ENCODE measurements around the gene MDN1.

MDN1 gene

DNA sequence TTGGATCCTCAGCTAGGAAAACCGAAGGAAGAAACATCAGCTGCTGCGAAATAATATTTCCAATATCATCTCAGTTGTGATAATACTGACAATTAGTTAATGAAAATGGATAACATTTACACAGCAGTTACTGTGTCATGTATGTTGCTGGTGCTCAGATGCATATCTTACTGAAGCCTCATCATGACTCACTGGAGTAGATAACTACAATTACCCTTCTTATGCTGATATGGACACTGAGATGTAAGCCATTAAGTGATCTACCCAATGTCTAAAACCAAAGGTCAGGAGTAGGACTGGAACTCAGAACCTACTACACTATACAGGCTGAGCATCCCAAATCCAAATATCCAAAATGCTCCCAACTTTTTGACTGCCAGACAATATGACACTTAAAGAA lies 126.4 kb downstream of the MDN1 start:
- no peak for DNase-seq (ENCODE audit: low spot score)

DNA sequence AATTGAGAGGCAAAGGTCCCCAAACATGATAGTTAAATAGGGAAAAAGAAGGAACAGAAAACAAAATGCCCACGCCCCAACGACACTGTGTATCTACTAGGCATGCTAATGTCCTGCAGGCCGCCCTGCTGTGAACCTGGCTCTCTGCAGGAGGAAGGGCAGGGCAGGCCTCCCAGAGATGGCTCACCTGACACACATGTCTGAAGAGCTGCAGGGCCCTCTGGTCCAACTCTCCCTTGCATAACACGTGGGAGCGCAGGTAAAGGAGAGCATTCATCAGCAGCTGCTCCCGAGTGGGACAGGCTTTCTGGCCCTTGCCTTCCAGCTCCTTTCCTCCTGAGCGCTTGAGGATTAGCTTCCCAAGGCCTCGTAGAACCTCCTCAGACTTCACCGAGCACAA lies 127.3 kb downstream of the MDN1 start:
- no peak for DNase-seq (ENCODE audit: low spot score)

DNA sequence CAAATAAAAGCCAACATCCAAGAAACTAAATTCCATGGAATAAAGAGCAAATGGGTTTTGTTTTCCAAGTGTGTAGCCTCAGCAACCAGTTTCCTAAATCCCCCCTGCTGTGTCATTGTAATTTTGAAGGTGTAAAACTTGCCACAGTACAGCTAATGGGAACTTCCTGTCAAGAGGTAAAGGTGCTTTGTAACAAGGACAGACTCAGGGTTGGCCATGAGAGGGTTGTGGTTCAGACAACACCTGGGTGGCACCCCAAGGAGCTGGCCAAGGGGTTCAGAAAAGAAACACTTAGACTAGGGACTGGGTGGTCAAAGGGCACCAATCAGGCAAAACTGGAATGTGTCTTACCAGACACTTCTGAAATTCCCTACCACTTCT lies 128.7 kb downstream of the MDN1 start:
- no peak for DNase-seq (ENCODE audit: low spot score)

DNA sequence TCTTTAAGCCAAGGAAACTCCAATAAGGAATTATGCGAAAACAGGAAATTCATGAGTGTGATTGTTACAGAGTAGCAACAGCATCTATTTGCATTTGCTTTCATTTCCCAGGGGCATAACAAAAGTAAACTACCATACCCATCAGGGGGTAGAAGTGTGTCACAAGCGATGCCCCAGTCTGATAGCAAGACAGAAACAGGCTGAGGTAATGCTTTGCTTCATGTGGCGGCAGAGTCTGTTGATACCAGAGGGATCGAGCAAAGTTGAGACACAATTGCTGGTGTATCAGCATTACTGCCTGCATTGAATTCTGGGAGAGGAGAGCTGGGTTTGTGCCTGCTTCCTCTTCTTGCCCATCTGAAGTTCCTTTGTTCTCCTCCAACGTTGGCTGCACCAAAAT lies 129.9 kb downstream of the MDN1 start:
- DNase-seq (ENCODE audit: low spot score), result no peak

DNA sequence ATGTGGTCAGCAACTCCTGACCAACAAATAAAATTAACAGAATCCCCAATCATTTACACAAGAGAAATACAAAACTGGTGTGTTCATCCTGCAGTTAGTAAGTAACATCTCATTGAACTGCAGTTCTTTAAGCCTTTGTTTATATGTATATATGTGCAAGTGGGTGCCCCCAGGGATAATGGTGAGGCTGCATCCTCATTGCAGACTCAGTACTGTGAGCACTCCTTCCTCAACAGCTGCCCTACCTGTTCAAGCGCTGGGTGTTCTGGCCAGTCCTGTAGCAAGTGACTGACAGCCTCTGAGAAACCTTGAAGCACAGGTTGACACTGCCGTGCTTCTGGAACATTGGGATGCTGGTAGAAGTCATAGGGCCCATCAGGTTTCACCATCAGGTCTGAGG lies 131.3 kb downstream of the MDN1 start:
- no peak for DNase-seq (ENCODE audit: low spot score)

DNA sequence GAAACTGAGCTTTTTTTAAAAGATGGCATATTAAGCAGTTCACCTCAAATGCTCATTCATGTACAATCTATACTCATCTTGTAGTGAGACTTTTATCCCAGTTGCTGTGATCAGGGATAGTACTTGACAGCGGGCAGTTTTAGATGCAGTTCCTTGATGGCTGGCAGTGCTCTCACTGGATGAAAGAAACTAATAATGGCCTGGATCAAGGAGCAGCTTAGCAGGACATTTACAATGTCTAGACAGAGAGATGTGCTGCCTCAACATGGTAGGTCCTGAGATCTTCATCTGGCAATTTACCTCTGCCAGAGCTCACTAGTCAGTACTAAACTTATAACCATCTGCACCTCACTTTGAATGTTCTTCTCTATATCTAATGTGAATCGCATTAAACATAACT lies 134.3 kb downstream of the MDN1 start:
- DNase-seq (ENCODE audit: low spot score), result no peak

DNA sequence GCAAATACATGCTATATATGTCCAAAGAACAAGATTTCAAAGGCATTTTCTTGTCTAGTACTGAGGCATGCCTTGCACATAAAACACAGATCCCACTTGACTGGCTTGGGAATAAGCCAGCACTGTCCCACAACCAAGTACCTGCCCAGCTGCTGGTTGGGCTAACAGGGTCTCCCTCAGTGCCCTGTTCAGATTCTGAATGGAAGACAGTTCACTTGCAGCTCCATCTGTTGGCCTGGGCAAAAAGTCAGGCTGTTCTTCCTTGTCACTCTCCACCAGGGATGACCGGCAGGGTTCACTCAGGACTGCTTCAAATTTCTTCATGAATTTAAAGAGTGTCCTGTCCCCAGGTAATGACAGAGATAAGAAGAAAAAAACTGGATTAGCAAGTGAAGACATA lies 136.6 kb downstream of the MDN1 start:
- DNase-seq (ENCODE audit: low spot score), result no peak

DNA sequence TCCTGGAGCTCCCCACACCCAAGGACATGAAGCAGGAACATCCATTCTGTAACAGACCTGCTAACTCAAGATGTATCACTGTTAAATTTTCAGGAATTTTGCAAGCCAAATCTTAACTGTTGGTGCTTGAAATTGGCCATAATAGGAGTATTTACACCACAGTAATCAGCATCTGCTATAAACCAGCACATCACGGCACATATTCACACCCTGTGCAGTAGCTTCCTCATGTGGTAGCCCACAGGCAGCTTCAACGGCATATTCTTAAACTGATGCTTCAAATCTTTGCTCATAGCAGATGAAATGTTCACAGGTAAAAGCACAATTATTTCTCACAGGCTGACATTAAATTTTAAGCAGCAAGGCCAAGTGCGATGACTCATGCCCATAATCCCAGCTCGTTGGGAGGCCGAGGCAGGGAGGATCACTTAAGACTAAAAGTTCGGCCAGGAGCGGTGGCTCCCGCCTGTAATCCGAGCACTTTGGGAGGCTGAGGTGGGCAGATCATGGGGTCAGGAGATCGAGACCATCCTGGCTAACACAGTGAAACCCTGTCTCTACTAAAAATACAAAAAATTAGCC lies 137.5 kb downstream of the MDN1 start:
- DNase-seq (ENCODE audit: low spot score), result no peak

DNA sequence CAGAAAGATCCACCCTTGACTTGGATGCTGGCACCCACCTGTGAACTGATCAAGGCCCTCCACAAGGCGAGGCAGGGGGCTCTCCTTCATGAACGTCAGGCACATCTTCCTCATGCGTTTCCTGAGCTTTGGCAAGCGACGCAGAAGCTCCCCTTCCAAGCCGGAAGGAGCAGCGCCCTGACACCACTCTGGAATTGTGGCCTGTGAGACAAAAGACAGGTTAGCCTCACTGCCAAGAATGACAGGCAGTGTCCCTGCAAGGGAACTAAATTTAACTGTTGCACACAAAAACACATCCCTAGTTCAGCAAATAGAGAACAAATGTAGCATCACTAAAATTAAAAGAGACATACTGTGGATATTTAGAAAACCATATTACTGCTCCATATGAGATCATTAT lies 139.0 kb downstream of the MDN1 start:
- no peak for DNase-seq (ENCODE audit: low spot score)

DNA sequence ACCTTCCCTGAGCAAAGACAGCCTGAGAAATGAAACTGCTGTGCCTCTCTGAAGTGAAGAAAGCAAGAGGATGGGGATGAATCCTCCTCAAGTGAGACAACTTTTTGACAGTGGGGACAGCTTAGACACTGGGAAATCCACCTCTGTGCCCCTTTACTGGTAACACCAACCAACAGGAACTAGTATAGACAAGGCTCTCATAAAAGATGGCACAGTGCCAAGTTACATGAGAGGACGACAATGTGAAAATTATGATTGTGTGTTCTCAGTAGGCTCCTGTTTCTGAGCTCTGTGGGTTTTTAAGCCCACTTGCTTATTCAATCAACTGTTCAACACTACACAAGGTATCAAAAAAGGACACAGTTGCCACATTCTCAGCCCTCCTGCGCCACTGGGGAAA lies 139.4 kb downstream of the MDN1 start:
- no peak for DNase-seq (ENCODE audit: low spot score)

DNA sequence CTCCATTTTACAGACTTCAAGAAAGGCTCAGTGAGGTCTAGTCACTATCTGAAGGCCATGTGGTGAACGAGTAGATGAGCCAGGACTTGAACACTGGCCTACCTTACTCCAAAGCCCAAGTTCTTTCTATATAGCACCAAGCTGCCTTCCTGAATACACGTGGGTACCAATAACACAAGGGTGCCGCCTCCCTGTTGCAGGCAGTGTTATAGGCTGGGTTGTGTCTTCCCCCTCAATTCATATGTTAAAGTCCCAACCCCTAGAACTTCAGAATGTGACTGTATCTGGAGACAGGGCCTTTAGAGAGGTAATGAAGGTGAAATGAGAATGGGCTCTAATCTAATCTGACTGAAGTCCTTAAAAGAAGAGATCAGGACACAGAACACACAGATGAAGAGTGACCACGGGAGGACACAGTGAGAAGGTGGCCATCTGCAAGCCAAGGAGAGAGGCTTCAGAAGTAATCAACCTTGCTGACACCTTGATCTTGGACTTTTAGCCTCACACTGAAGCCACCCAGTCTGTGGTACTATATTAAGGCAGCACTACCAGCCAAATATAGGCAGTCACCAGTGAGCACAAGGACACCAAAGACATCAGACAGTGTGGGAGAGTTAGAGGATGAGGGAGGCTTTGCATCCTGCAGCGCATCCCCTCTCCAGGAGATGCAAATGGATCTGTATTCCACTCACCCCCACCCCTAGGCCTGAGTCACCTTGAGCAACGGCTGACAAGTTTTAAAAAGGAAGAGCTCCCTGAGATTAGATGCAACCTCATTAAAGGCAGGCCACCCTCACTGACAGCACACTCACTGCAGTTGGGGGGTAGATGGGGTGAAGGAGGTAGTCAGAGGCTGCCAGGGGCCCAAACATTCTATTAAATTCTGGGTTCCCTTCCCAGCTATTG lies 140.1 kb downstream of the MDN1 start:
- no peak for DNase-seq (ENCODE audit: low spot score)

DNA sequence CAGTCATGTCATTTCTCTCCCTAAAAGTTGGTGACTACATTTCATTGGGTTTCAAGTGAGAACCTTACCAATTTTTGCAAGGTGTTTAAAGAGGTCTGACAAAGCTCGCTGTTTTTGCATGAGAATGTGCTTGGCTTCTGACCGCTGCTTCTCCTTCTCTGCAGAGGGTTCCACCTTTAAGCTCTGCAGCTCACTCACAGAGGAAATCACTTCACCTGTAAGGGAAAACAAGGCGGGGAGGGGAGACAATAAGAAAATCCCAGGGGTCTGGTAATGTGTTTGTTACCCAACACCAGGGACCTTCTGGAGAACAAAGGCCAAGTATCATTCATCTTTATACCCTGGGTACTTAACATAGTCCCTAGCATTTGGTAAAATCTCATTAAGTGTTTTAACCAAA lies 141.1 kb downstream of the MDN1 start:
- no peak for DNase-seq (ENCODE audit: low spot score)

DNA sequence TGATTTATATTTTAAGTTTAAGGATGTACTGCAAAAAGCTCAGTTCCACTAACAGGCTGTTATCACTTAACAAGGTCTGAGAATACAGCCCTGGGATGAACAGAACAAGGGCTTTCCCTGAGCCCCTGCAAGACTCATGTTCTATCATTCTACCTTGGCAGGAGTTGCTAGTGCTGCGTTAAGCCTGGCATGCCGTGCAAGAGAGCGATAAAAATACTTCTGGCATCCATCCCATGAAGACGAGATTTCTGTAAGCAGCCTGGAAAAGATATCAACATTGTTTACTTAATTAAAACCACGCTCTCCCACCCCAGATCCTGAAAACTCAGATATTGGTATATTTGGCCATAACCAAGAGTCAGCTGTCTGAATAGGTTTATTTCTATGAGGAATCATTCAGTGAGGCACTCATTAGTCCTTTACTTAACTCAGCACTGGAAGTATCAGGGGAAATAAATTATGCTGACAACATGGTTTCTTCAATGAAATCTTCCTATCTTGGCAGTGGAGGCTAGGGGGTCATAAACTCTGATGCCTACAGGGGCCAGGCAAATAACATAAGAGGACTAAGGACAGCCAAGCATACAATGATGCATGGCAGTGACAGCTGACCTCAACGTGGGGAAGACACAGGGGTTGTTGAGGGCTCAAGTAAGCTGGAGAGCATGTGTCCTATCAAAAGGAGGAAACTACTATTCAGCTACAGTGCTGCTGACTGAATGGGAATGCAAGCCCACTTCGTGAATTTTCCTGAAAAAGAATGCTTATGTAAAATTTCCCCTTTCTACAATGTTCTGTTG lies 143.4 kb downstream of the MDN1 start:
- no peak for DNase-seq (ENCODE audit: low spot score)

DNA sequence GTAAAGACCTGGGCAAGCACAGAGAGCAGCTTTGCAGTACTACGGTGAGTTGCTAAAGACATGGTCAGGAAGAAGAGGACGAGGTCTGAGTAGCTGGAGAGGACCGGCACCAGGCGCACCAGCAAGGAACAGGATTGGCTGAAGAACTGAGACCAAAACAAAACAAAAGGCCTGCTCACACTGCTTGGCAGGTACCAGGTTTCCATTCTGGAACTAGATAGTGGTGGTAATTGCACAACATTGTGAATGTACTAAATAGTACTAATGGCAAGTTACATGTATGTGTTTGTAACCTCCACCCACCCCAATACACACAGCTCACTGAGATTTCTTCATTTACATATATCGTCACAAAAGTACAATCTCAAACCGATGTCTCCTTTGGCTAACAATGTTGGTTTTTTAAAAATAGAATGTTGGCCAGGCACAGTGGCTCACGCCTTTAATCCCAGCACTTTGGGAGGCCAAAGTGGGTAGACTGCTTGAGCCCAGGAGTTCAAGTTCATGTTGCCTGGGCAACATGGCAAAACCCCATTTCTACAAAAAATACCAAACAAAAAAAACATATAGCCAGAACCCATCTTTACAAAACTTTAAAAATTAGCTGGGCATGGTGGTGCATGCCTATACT lies 148.5 kb downstream of the MDN1 start:
- DNase-seq (ENCODE audit: low spot score), result no peak

DNA sequence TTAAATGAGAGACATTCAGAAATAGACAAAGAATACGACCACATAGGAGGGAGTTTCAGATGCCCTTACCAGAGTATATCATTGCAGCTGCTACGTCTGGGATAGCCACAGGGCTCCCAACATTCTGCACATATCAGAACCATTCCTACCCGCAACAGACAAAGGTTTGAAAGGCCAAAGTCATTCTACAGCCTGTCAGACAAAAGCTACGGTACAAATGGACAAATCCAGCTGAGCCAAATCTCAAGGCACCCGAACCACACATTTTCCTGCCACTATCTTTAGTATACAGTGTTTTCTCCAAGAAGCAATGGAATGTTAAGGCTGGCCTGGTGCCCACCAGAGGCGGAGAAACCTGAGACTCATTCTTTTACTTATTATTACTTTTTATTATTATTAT lies 150.6 kb downstream of the MDN1 start:
- peak; percentile 22 for DNase-seq (ENCODE audit: low spot score)

DNA sequence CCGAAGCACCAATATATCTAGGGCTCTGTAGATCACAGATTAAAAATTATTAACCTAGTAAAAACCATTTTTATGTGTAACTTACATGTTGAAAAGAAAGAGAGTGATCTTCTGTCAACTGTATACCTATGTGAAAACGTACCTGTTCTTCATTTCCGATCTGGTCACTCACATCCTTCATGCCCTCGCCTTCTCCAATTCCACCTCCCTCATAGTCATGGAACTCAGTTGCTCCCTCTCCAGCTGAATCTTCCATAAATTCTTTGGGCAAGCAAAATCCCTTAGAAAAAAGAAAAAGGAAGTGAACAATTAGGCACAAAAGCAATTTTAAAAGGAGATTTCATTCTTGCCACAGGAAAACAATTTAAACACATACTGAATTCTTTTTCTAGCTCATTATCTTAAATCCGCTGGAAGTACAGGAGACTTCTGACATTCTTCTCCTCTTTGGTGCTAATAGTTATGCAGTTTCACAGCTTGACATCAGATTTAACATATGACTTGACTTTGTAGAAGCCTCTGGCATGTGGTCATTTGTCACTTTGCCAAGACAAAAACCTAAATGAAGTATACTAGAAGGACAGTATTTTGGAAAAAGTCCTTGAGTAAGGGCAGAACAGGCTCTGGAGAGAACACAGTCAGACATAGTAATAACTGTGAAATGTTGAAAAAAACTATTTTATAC lies 151.6 kb downstream of the MDN1 start:
- no peak for DNase-seq (ENCODE audit: low spot score)

DNA sequence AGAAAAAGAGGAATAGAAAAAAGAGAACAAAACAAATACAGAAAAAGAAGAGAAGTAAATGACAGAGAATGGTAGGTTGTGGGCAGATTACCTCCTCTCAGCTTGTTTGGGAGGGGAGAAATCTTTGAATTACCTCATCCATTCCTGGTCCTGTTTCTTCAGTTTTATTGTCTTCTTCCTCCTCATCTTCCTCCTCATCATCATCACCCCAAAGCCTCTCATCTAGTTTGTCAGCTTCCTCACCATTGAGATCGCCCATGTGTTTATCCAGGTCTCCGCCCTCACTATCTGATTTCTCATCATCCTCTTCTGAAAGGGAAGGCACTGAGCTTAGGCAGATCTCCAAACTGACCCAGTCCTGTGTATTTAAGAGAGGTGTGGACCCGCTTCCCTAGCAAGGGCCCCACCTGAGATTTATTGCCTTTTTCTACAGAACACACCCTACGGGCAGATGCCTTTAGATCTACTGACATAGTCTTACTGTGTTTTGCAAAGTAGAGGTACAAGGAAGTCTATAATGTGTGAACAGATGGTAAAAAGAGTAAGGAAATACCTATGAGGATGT lies 156.9 kb downstream of the MDN1 start:
- DNase-seq (ENCODE audit: low spot score), result no peak

DNA sequence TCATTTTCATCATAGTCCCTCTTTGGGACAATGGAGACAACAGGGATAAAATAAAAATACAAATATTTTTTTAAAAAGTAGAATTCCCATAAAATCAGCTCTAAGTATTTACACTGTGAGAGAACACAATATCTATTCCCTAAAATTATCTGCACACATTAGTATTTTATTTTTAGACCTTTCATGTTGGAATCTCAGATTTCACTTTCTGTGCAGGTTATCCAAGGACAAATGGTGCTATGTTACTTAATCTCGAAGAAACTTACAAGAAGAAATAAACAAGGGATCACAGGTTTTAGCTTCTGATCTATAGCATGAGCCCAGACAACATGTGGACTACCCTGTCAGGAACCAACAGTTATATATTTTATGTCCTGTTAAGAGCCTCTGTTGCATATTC lies 158.0 kb downstream of the MDN1 start:
- DNase-seq (ENCODE audit: low spot score), result no peak

DNA sequence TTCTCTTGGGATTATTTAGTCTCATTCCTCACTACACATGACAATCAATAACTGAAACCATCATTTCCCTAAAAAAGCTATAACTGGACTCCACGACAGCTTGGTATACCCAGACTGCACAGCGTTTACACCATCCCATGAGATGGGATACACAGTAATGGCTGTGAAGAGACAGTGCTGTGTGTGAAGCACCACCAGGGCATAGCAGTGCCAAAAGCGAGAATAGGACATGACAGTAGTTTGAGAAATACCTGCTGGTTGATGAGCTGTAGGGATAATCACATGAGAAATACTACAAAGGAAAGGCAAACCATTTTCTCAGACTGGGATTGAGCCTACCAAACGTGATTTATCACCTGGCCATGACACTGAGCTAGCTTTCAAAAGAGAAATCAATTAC lies 158.6 kb downstream of the MDN1 start:
- no peak for DNase-seq (ENCODE audit: low spot score)

DNA sequence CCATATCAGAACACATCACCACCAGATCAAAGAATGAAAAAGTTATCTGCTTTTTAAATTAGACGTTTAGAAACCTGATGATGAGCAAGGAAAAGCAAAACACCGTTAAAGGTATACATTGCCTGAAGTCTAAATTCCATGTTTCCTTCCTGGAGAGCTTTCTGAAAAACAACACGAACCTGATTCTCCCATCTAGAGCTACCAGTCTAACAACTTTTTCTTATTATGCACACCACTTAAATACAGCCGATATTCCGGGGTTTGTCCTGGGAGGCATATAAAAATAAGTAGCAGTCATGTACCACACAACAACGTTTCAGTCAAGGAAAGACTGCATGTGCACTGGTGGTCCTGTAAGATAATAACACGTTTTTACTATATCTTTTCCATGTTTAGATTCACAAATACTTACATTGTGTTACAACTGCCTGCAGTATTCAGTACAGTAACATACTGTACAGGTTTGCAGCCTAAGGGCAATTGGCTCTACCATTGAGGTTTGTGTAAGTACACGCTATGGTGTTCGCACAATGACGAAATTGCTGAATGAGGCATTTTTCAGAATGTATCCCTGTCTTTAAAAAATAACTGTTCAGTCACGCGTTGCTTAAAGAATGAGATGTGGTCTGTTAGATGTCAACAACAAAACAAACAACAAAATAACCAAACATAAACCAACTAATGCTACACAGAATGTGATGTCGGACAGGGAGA lies 162.0 kb downstream of the MDN1 start:
- no peak for DNase-seq (ENCODE audit: low spot score)

DNA sequence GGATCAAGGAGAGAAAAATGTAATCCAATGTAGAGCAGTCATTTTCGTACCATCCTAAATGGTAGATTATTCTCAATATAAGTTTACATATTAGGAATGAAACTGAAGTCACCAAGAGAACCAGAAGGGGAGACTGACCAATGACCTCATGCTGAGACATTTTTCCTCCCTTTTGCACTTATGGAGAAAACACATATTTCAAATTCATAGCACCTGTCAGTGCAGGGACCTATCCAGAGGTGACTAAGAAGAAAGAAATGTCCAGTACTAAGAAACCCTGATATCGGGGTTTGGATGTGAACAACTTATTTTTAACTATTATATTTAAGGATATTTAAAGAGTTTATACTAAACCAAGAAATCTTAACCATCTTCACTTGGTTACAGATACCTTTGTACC lies 164.5 kb downstream of the MDN1 start:
- no peak for DNase-seq (ENCODE audit: low spot score)

Data from AG08396 (cell line).